HG02840 (cell line): ENCODE measurements around the gene GJB4.
"Not testable (repeated sequence)": the region's sequence is repeated elsewhere in the genome, so short reads cannot be mapped to it uniquely, and the experiment has no call there.

ENCODE experiments used
- ATAC-seq: cut with Tn5 transposase; IDR thresholded peaks from one replicate; pipeline ENCODE4 v1.9.1; 2021; ENCODE audit warnings: mild to moderate bottlenecking, moderate library complexity, moderate number of reproducible peaks; ENCODE audit not compliant: unreplicated experiment, low FRiP score

GJB4 gene

GRCh38 chr1:34746101-34746500 lies 13.4 kb upstream of the GJB4 start:
- no peak for ATAC-seq

- ATAC-seq: no peak
These were observed 12.5 kb upstream of the GJB4 start for GRCh38 chr1:34746785-34747637.

- ATAC-seq: no peak
These were observed 11.9 kb upstream of the GJB4 start for GRCh38 chr1:34747638-34747941.

GRCh38 chr1:34749992-34750391 lies 9.5 kb upstream of the GJB4 start:
- ATAC-seq: no peak

- ATAC-seq: no peak
These were observed 8.9 kb upstream of the GJB4 start for GRCh38 chr1:34750610-34751009.

- no peak for ATAC-seq
These were observed 6.4 kb upstream of the GJB4 start for GRCh38 chr1:34753163-34753562.

- no peak for ATAC-seq
These were observed 4.4 kb upstream of the GJB4 start, which contains the start of gene GJB5 for GRCh38 chr1:34754964-34755637. GJB5 (plus strand) TSS chr1:34755047; CDS start chr1:34757331, 2,284 bp downstream.

GRCh38 chr1:34755961-34756360 lies 3.6 kb upstream of the GJB4 start:
- ATAC-seq: no peak

GRCh38 chr1:34757386-34757785 lies 2.2 kb upstream of the GJB4 start:
- ATAC-seq: no peak

- no peak for ATAC-seq
These were observed 789 bp upstream of the GJB4 start for GRCh38 chr1:34758751-34759150.

- no peak for ATAC-seq
These were observed 1.7 kb downstream of the GJB4 start for GRCh38 chr1:34761176-34761761.

- ATAC-seq: no peak
These were observed 2.3 kb downstream of the GJB4 start for GRCh38 chr1:34761776-34762307.

- ATAC-seq: no peak
These were observed 3.1 kb downstream of the GJB4 start for GRCh38 chr1:34762474-34763141.

- ATAC-seq: no peak
These were observed 3.7 kb downstream of the GJB4 start for GRCh38 chr1:34763142-34763781.

- ATAC-seq: no peak
These were observed 9.3 kb downstream of the GJB4 start for GRCh38 chr1:34768856-34769255.

- ATAC-seq: no peak
These were observed 11.5 kb downstream of the GJB4 start for GRCh38 chr1:34770891-34771504.

GRCh38 chr1:34771573-34772371 lies 12.2 kb downstream of the GJB4 start:
- no peak for ATAC-seq

GRCh38 chr1:34773114-34773513 lies 13.6 kb downstream of the GJB4 start:
- not testable (repeated sequence) for ATAC-seq

GRCh38 chr1:34774957-34775356 lies 15.4 kb downstream of the GJB4 start:
- ATAC-seq: no peak
